H9 (cell line): ENCODE measurements around the gene SLC7A14. TPM values are rescaled to one million over a fixed set of nuclear protein-coding genes. Genes with fewer than 3 reads are reported as not detected.

ENCODE experiments used
- DNase-seq: peaks from one replicate; pipeline ENCODE4 v3.0.0-alpha.2; 2017
- H2AFZ ChIP-seq: one replicate; pipeline ENCODE4 v1.6.1; 2013; ENCODE audit warnings: mild to moderate bottlenecking, low read length, control low read depth, moderate library complexity
- H2AK5ac ChIP-seq: 2 replicates; pipeline ENCODE4 v1.6.1; 2013; ENCODE audit warnings: low read length, control low read depth, mixed read lengths; ENCODE audit not compliant: insufficient read length
- H2BK120ac ChIP-seq: one replicate; pipeline ENCODE4 v1.6.1; 2013; ENCODE audit warnings: low read depth, mild to moderate bottlenecking, low read length, control low read depth, inconsistent platforms; ENCODE audit not compliant: poor library complexity, severe bottlenecking
- H2BK12ac ChIP-seq: 2 replicates; pipeline ENCODE4 v1.6.1; 2013; ENCODE audit warnings: low read length, control low read depth, mixed read lengths, low read depth; ENCODE audit not compliant: insufficient read length
- H2BK15ac ChIP-seq: 2 replicates; pipeline ENCODE4 v1.6.1; 2013; ENCODE audit warnings: low read depth, low read length, control low read depth
- H2BK20ac ChIP-seq: one replicate; pipeline ENCODE4 v1.6.1; 2013; ENCODE audit warnings: low read depth, mild to moderate bottlenecking, low read length, control low read depth, inconsistent platforms; ENCODE audit not compliant: poor library complexity, severe bottlenecking
- H2BK5ac ChIP-seq: 2 replicates; pipeline ENCODE4 v1.6.1; 2013; ENCODE audit warnings: low read length, control low read depth, mixed read lengths; ENCODE audit not compliant: insufficient read length
- H3K14ac ChIP-seq: 2 replicates; pipeline ENCODE4 v1.6.1; 2013; ENCODE audit warnings: low read length, control low read depth; ENCODE audit not compliant: insufficient read depth
- H3K18ac ChIP-seq: 2 replicates; pipeline ENCODE4 v1.6.1; 2013; ENCODE audit warnings: low read depth, mild to moderate bottlenecking, mixed read lengths, low read length, control low read depth; ENCODE audit not compliant: insufficient read length
- H3K23ac ChIP-seq: 2 replicates; pipeline ENCODE4 v1.6.1; 2013; ENCODE audit warnings: low read length, control low read depth, mixed read lengths, low read depth; ENCODE audit not compliant: insufficient read length
- H3K23me2 ChIP-seq: 2 replicates; pipeline ENCODE4 v1.6.1; 2013; ENCODE audit warnings: low read depth, mild to moderate bottlenecking, mixed read lengths, low read length, control low read depth; ENCODE audit not compliant: insufficient read length, poor library complexity, severe bottlenecking
- H3K27ac ChIP-seq: 2 replicates; pipeline ENCODE4 v1.5.1; 2013; ENCODE audit warnings: low read length, control low read depth, mixed read lengths, low read depth; ENCODE audit not compliant: insufficient read length
- H3K27me3 ChIP-seq: 2 replicates; pipeline ENCODE4 v1.6.1; 2013; ENCODE audit warnings: low read length, control low read depth, inconsistent platforms; ENCODE audit not compliant: insufficient read depth
- H3K4ac ChIP-seq: 2 replicates; pipeline ENCODE4 v1.6.1; 2013; ENCODE audit warnings: low read depth, mild to moderate bottlenecking, control low read depth, inconsistent platforms, low read length, moderate library complexity
- H3K4me1 ChIP-seq: 2 replicates; pipeline ENCODE4 v1.6.1; 2013; ENCODE audit warnings: low read length, control low read depth, inconsistent platforms; ENCODE audit not compliant: insufficient read depth
- H3K4me2 ChIP-seq: 2 replicates; pipeline ENCODE4 v1.6.1; 2013; ENCODE audit warnings: low read length, control low read depth, mixed read lengths; ENCODE audit not compliant: insufficient read length, insufficient read depth
- H3K56ac ChIP-seq: 2 replicates; pipeline ENCODE4 v1.6.1; 2013; ENCODE audit warnings: low read depth, mild to moderate bottlenecking, mixed read lengths, low read length, control low read depth; ENCODE audit not compliant: insufficient read length
- H3K79me1 ChIP-seq: 2 replicates; pipeline ENCODE4 v1.6.1; 2013; ENCODE audit warnings: low read depth, mild to moderate bottlenecking, moderate library complexity, low read length, control low read depth, inconsistent platforms; ENCODE audit not compliant: insufficient read depth, poor library complexity, severe bottlenecking
- H3K79me2 ChIP-seq: 2 replicates; pipeline ENCODE4 v1.6.1; 2013; ENCODE audit warnings: low read length, control low read depth, inconsistent platforms; ENCODE audit not compliant: insufficient read depth
- H3K9ac ChIP-seq: 2 replicates; pipeline ENCODE4 v1.6.1; 2013; ENCODE audit warnings: low read length, control low read depth, mixed read lengths; ENCODE audit not compliant: insufficient read length; ENCODE audit errors: extremely low read depth
- H3K9me3 ChIP-seq: one replicate; pipeline ENCODE4 v1.6.1; 2013; ENCODE audit warnings: low read depth, low read length, inconsistent platforms; ENCODE audit not compliant: control insufficient read depth
- H3T11ph ChIP-seq: one replicate; pipeline ENCODE4 v1.6.1; 2013; ENCODE audit warnings: mild to moderate bottlenecking, low read length, control low read depth, inconsistent platforms
- H4K20me1 ChIP-seq: one replicate; pipeline ENCODE4 v1.6.1; 2013; ENCODE audit not compliant: control insufficient read depth, insufficient read length, insufficient read depth
- H4K5ac ChIP-seq: 2 replicates; pipeline ENCODE4 v1.6.1; 2013; ENCODE audit warnings: low read depth, mild to moderate bottlenecking, mixed read lengths, low read length, control low read depth; ENCODE audit not compliant: insufficient read length
- H4K8ac ChIP-seq: replicated peaks from 2 replicates; pipeline ENCODE4 v1.6.1; 2013; ENCODE audit warnings: low read length, control low read depth, mixed read lengths, low read depth; ENCODE audit not compliant: insufficient read length
- H4K91ac ChIP-seq: 2 replicates; pipeline ENCODE4 v1.6.1; 2013; ENCODE audit warnings: low read depth, mild to moderate bottlenecking, moderate library complexity, mixed read lengths, low read length, control low read depth; ENCODE audit not compliant: insufficient read length
- H3K27ac Mint-ChIP-seq, 3 experiments: 2 replicates in 2 of 3; 3 replicates in 1 of 3; pipeline ENCODE4 v1.8.0; 2020 to 2021; ENCODE audit warnings: mixed read lengths in 3 of 3, mild to moderate bottlenecking in 1 of 3, moderate library complexity in 1 of 3
- H3K27me3 Mint-ChIP-seq: 2 replicates; pipeline ENCODE4 v1.8.0; 2021; ENCODE audit warnings: low read depth, mild to moderate bottlenecking, moderate library complexity, mixed read lengths
- H3K36me3 Mint-ChIP-seq, 3 experiments: 2 replicates in 2 of 3; 3 replicates in 1 of 3; pipeline ENCODE4 v1.8.0; 2020 to 2021; ENCODE audit warnings: low read depth in 3 of 3, mixed read lengths in 3 of 3; ENCODE audit not compliant: insufficient read depth in 1 of 3
- H3K4me1 Mint-ChIP-seq, 2 experiments: 2 replicates each; pipeline ENCODE4 v1.8.0; 2020; ENCODE audit warnings: mixed read lengths in 2 of 2
- H3K4me3 Mint-ChIP-seq, 2 experiments: 2 replicates in 1 of 2; 3 replicates in 1 of 2; pipeline ENCODE4 v1.8.0; 2020 to 2021; ENCODE audit warnings: mild to moderate bottlenecking in 2 of 2, mixed read lengths in 2 of 2, moderate library complexity in 1 of 2
- H3K9me3 Mint-ChIP-seq, 2 experiments: 2 replicates in 1 of 2; 3 replicates in 1 of 2; pipeline ENCODE4 v1.8.0; 2020; ENCODE audit warnings: mild to moderate bottlenecking in 2 of 2, mixed read lengths in 2 of 2, moderate library complexity in 1 of 2
- WGBS: extraction: QIAGEN DNeasy Blood & Tissue Kit; methylation state at CpG from one replicate; pipeline ENCODE4 v1.1.7; 2013; ENCODE audit warnings: missing lambda C conversion rate, low lambda C conversion rate, mixed read lengths; ENCODE audit not compliant: insufficient read length; ENCODE audit errors: extremely low coverage; 5-methylcytosine and 5-hydroxymethylcytosine counted together
- total RNA-seq: library from RNA; stranded (reverse); gene quantifications from 2 replicates; pipeline ENCODE4 v1.2.1, GENCODE V29; 2021
- TF ChIP-seq, protein P1 (sequence below): fragments of 200-600 bp; sonication (generic); conservative IDR thresholded peaks from 3 replicates; pipeline ENCODE4 v1.8.0; 2021; ENCODE audit warnings: antibody characterized with exemption, mild to moderate bottlenecking

SLC7A14 gene
- total RNA-seq, 1 experiment from 2014 or later, result 0.42 TPM

DNA sequence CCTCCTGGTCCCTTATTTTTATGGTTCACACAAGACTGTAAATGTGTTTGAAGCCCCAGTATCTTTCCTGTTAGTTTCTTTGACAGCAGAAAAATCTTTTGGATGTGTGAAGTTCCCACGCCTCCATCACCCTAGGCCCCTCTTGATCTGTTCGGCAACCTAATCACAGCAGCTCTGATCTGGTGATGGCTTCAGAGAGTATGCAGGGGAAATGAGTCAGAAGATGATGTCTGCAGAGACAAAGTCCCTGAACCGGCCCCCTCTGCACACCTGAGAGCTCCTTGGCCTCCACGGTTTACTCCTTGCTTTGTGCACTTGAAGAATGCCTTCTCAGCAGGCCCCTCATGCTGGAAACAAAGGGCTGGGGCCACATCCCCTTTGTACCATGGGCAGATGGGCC, 103.7 kb downstream of the SLC7A14 start:
- H4K20me1 ChIP-seq, result no peaks in the 10 kb centered on the region
- no peak overlapping the region for H3K4ac ChIP-seq
- H3K18ac ChIP-seq, result no peak overlapping the region
- no peak overlapping the region for H3K9ac ChIP-seq
- H3K27ac ChIP-seq, result no peak overlapping the region
- no peak overlapping the region for H2BK20ac ChIP-seq
- no peak overlapping the region for H2AK5ac ChIP-seq
- no peak overlapping the region for H3K27ac Mint-ChIP-seq
- no peak overlapping the region for H3K56ac ChIP-seq
- H4K8ac ChIP-seq, result no peak overlapping the region
- peaks cover 0 to 4% (median 0%) of the 10 kb centered on the region in 3 experiments; a peak in 2 of 7 replicates for H3K36me3 Mint-ChIP-seq
- no peaks in the 10 kb centered on the region for H3K79me2 ChIP-seq
- H2AFZ ChIP-seq, result no peak overlapping the region
- H3K9me3 Mint-ChIP-seq, result peaks cover 0 to 2% of the 10 kb centered on the region in 2 experiments; a peak in 1 of 5 replicates
- H2BK5ac ChIP-seq, result no peak overlapping the region
- no peak overlapping the region for H4K91ac ChIP-seq
- H4K5ac ChIP-seq, result no peak overlapping the region
- H3K4me1 ChIP-seq, result 0 out of 2 replicates have a peak, but pooled peaks cover 1% of the 10 kb centered on the region
- H3K27me3 ChIP-seq, result no peaks in the 10 kb centered on the region
- no peak for DNase-seq
- H3K23ac ChIP-seq, result no peak overlapping the region
- H3K27me3 Mint-ChIP-seq, result no peaks in the 10 kb centered on the region; the same call in 1 of the 2 replicates
- no peak overlapping the region for H3K4me2 ChIP-seq
- no peak overlapping the region for H3K4me3 Mint-ChIP-seq
- WGBS, result no CpG with 5 or more reads among the region's 4 CpGs
- TF ChIP-seq, protein P1, sequence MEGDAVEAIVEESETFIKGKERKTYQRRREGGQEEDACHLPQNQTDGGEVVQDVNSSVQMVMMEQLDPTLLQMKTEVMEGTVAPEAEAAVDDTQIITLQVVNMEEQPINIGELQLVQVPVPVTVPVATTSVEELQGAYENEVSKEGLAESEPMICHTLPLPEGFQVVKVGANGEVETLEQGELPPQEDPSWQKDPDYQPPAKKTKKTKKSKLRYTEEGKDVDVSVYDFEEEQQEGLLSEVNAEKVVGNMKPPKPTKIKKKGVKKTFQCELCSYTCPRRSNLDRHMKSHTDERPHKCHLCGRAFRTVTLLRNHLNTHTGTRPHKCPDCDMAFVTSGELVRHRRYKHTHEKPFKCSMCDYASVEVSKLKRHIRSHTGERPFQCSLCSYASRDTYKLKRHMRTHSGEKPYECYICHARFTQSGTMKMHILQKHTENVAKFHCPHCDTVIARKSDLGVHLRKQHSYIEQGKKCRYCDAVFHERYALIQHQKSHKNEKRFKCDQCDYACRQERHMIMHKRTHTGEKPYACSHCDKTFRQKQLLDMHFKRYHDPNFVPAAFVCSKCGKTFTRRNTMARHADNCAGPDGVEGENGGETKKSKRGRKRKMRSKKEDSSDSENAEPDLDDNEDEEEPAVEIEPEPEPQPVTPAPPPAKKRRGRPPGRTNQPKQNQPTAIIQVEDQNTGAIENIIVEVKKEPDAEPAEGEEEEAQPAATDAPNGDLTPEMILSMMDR, result no peak
- no peak overlapping the region for H2BK12ac ChIP-seq
- H3K9me3 ChIP-seq, result no peaks in the 10 kb centered on the region
- H3K23me2 ChIP-seq, result no peaks in the 10 kb centered on the region
- H3K4me1 Mint-ChIP-seq, result peaks cover 16 to 20% of the 10 kb centered on the region in 2 experiments
- H3T11ph ChIP-seq, result no peak overlapping the region
- H2BK120ac ChIP-seq, result no peak overlapping the region
- no peak overlapping the region for H2BK15ac ChIP-seq
- H3K14ac ChIP-seq, result no peak overlapping the region
- H3K79me1 ChIP-seq, result no peaks in the 10 kb centered on the region
